Large intestine (tissue), 3 donors: ENCODE measurements around the gene TXNRD2. TPM values are rescaled to one million over a fixed set of nuclear protein-coding genes. Genes with fewer than 3 reads are reported as not detected.

Experiments used
- DNase-seq, 2 donors: peaks; one replicate each; pipeline versions ENCODE4 v3.0.0 to v3.0.0-alpha.2; 2013
- H3K27ac ChIP-seq: one replicate; pipeline ENCODE4 v1.5.1; 2013; ENCODE audit warnings: low read length
- H3K27me3 ChIP-seq: 2 replicates; pipeline ENCODE4 v1.6.1; 2013; ENCODE audit warnings: low read length; ENCODE audit not compliant: control insufficient read depth, insufficient read depth
- H3K36me3 ChIP-seq: 2 replicates; pipeline ENCODE4 v1.6.1; 2013; ENCODE audit warnings: low read length; ENCODE audit not compliant: control insufficient read depth, insufficient read depth
- H3K4me1 ChIP-seq: one replicate; pipeline ENCODE4 v1.6.1; 2013; ENCODE audit warnings: low read length; ENCODE audit not compliant: control insufficient read depth, insufficient read depth
- H3K4me3 ChIP-seq: one replicate; pipeline ENCODE4 v1.5.1; 2013; ENCODE audit warnings: low read length
- H3K9me3 ChIP-seq: one replicate; pipeline ENCODE4 v1.6.1; 2013; ENCODE audit warnings: mild to moderate bottlenecking, low read depth, low read length, moderate library complexity; ENCODE audit not compliant: control insufficient read depth
- WGBS: methylation state at CpG from one replicate; pipeline ENCODE4 v1.1.5; 2013; ENCODE audit warnings: low lambda C conversion rate; ENCODE audit not compliant: insufficient coverage; 5-methylcytosine and 5-hydroxymethylcytosine counted together
- polyA plus RNA-seq: library from polyadenylated mRNA; unstranded; fragments of 120-200 nt; gene quantifications from one replicate; pipeline ENCODE4 v1.2.1, GENCODE V29; 2013

The TXNRD2 gene
- polyA plus RNA-seq, 1 donor, result 22.5 TPM

GRCh38 chr22:19846620-19847344 lies 94.8 kb downstream of the TXNRD2 start:
- H3K4me1 ChIP-seq, result peaks cover 6% of the 10 kb centered on the region
- no CpG with 5 or more reads among the region's 9 CpGs for WGBS

GRCh38 chr22:19845054-19845722 lies 96.4 kb downstream of the TXNRD2 start:
- Histone ChIP-seq H3K27me3 (no peaks in the 10 kb centered on the region), H3K9me3 (peaks cover 2% of the 10 kb centered on the region), H3K27ac (no peak overlapping the region), H3K4me1 (peaks cover 2% of the 10 kb centered on the region), H3K4me3 (no peak overlapping the region), H3K36me3 (peaks cover 12% of the 10 kb centered on the region)
- DNase-seq, result no peak
- WGBS, result no CpG with 5 or more reads among the region's 8 CpGs

More at GRCh38 chr22:19846620-19847344, 94.8 kb downstream of the TXNRD2 start:
- Histone ChIP-seq H3K27me3 (no peaks in the 10 kb centered on the region), H3K9me3 (peaks cover 2% of the 10 kb centered on the region), H3K4me3 (no peak overlapping the region), H3K27ac (no peak overlapping the region), H3K36me3 (peaks cover 28% of the 10 kb centered on the region)
- DNase-seq, result no peak

GRCh38 chr22:19844377-19845053 lies 97.1 kb downstream of the TXNRD2 start:
- WGBS, result no CpG with 5 or more reads among the region's 18 CpGs
- H3K9me3 ChIP-seq, result peaks cover 2% of the 10 kb centered on the region
- no peak overlapping the region for H3K4me3 ChIP-seq
- DNase-seq, result no peak
- no peak overlapping the region for H3K27ac ChIP-seq
- peaks cover 7% of the 10 kb centered on the region for H3K36me3 ChIP-seq
- H3K27me3 ChIP-seq, result no peaks in the 10 kb centered on the region
- H3K4me1 ChIP-seq, result no peaks in the 10 kb centered on the region

- Histone ChIP-seq H3K4me1 (no peaks in the 10 kb centered on the region), H3K27ac (no peak overlapping the region), H3K36me3 (peaks cover 7% of the 10 kb centered on the region), H3K4me3 (no peak overlapping the region), H3K27me3 (no peaks in the 10 kb centered on the region), H3K9me3 (peaks cover 2% of the 10 kb centered on the region)
- WGBS, result no CpG with 5 or more reads among the region's 11 CpGs
- no peak for DNase-seq
Measured at GRCh38 chr22:19843857-19844376, 97.7 kb downstream of the TXNRD2 start.

- no peak overlapping the region for H3K27ac ChIP-seq
Measured at GRCh38 chr22:19843107-19843856, 98.3 kb downstream of the TXNRD2 start.

GRCh38 chr22:19842393-19843106 lies 99.1 kb downstream of the TXNRD2 start:
- no peak overlapping the region for H3K4me3 ChIP-seq
- no peaks in the 10 kb centered on the region for H3K27me3 ChIP-seq
- DNase-seq, result no peak
- whole genome bisulfite sequencing, result 100% methylated on average over 1 of the region's 12 CpGs
- H3K27ac ChIP-seq, result no peak overlapping the region
- peaks cover 2% of the 10 kb centered on the region for H3K9me3 ChIP-seq
- no peaks in the 10 kb centered on the region for H3K4me1 ChIP-seq
- peaks cover 7% of the 10 kb centered on the region for H3K36me3 ChIP-seq

More at GRCh38 chr22:19843107-19843856, 98.3 kb downstream of the TXNRD2 start:
- DNase-seq, result no peak
- peaks cover 2% of the 10 kb centered on the region for H3K9me3 ChIP-seq
- H3K36me3 ChIP-seq, result peaks cover 7% of the 10 kb centered on the region
- no peak overlapping the region for H3K4me3 ChIP-seq
- H3K4me1 ChIP-seq, result no peaks in the 10 kb centered on the region
- no peaks in the 10 kb centered on the region for H3K27me3 ChIP-seq
- no CpG with 5 or more reads among the region's 27 CpGs for WGBS

GRCh38 chr22:19841641-19842392 lies 99.8 kb downstream of the TXNRD2 start:
- 75% methylated on average over 1 of the region's 8 CpGs for WGBS
- no peaks in the 10 kb centered on the region for H3K4me1 ChIP-seq
- DNase-seq, result no peak

GRCh38 chr22:19840955-19841640 lies 100.5 kb downstream of the TXNRD2 start:
- Histone ChIP-seq H3K9me3 (no peaks in the 10 kb centered on the region), H3K27ac (no peak overlapping the region), H3K4me1 (no peaks in the 10 kb centered on the region), H3K4me3 (no peak overlapping the region), H3K36me3 (no peaks in the 10 kb centered on the region), H3K27me3 (no peaks in the 10 kb centered on the region)
- 40% methylated on average over 2 of the region's 6 CpGs for WGBS
- DNase-seq, result peak; percentile 44 to 59

More at GRCh38 chr22:19841641-19842392, 99.8 kb downstream of the TXNRD2 start:
- Histone ChIP-seq H3K9me3 (no peaks in the 10 kb centered on the region), H3K36me3 (peaks cover under 1% of the 10 kb centered on the region), H3K27ac (no peak overlapping the region), H3K4me3 (no peak overlapping the region), H3K27me3 (no peaks in the 10 kb centered on the region)

- Histone ChIP-seq H3K36me3 (no peaks in the 10 kb centered on the region), H3K27ac (no peak overlapping the region), H3K9me3 (no peaks in the 10 kb centered on the region), H3K27me3 (no peaks in the 10 kb centered on the region), H3K4me3 (no peak overlapping the region), H3K4me1 (no peaks in the 10 kb centered on the region)
- no peak for DNase-seq
- 17% methylated on average over 1 of the region's 4 CpGs for WGBS
Measured at GRCh38 chr22:19840059-19840458, 101.6 kb downstream of the TXNRD2 start.
